Kidney epithelial cell (primary cell): ENCODE measurements around the gene SERP2. TPM values are rescaled to one million over a fixed set of nuclear protein-coding genes. Genes with fewer than 3 reads are reported as not detected.

Experiments
- DNase-seq: peaks from one replicate; pipeline ENCODE4 v3.0.0-alpha.2; 2010; ENCODE audit warnings: low read depth
- H3K27me3 ChIP-seq: 2 replicates; pipeline ENCODE4 v1.6.0; 2011; ENCODE audit warnings: low read length; ENCODE audit not compliant: control insufficient read depth, insufficient read depth
- H3K36me3 ChIP-seq: 2 replicates; pipeline ENCODE4 v1.5.1; 2011; ENCODE audit warnings: low read length; ENCODE audit not compliant: control insufficient read depth, insufficient read depth
- H3K4me3 ChIP-seq: 2 replicates; pipeline ENCODE4 v1.5.1; 2011; ENCODE audit warnings: low read depth, mild to moderate bottlenecking, control low read depth, low read length
- CTCF ChIP-seq: IDR thresholded peaks from 2 replicates; pipeline ENCODE4 v1.5.1; 2011; ENCODE audit warnings: mild to moderate bottlenecking, moderate library complexity, low read length, control low read depth, inconsistent platforms; ENCODE audit not compliant: insufficient read depth, poor library complexity, severe bottlenecking
- total RNA-seq: library from RNA; depleted of rRNA; stranded (reverse); fragments of >200 nt; gene quantifications from 2 replicates; pipeline ENCODE4 v1.2.3, GENCODE V29; 2015

Gene SERP2
- total RNA-seq, 1 donor from 2014 or later: 9.7 TPM

- no peak overlapping the region for H3K4me3 ChIP-seq
Observed at GRCh38 chr13:44439452-44440024, 65.9 kb downstream of the SERP2 start.

DNA sequence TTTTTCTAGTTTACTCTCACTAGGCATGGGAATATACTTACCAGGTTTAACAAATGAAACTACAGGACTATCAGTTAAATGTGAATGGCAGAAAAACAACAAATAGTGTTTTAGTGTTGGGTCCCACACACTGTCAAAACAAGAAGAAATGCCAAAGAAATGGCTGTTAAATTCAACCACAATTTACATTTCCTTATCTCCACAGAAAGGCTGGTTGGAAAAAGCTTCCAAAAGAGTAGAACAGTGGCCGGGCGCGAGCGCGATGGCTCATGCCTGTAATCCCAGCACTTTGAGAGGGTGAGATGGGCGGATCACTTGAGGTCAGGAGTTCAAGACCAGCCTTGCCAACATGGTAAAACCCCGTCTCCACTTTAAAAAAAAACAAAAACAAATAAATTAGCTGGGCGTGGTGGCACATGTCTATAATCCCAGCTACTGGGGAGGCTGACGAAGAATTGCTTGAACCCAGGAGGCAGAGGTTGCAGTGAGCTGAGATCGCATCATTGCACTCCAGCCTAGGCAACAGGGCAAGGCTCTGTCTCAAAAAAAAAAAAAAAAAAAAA is 66.5 kb downstream of the SERP2 start:
- DNase-seq: no peak
- TF ChIP-seq CTCF: no peak
- no peak overlapping the region for H3K4me3 ChIP-seq
- H3K27me3 ChIP-seq: no peaks in the 10 kb centered on the region
- no peaks in the 10 kb centered on the region for H3K36me3 ChIP-seq

More at GRCh38 chr13:44439452-44440024, 65.9 kb downstream of the SERP2 start:
- no peak for DNase-seq
- H3K36me3 ChIP-seq: peaks cover under 1% of the 10 kb centered on the region
- TF ChIP-seq CTCF: no peak
- no peaks in the 10 kb centered on the region for H3K27me3 ChIP-seq

Other genes starting within 250 kb of the SERP2 start
- gene TSC22D1, start 202.5 kb downstream of the SERP2 start, total RNA-seq: 65.1 and 70.0 TPM in 2 replicates